ENCODE data around the gene PHF24.

GRCh38 chr9:35027860-35028259 is 69.8 kb downstream of the PHF24 start:
- TF ChIP-seq CTCF (IDR thresholded peaks at IDR 0.05) = no peak
- no peak for TF ChIP-seq POLR2A (IDR thresholded peaks at IDR 0.05)

Data from lower leg skin (tissue), 3 donors.